ENCODE data around the gene SPEF2.

SPEF2 gene

GRCh38 chr5:35743644-35744043, 126.0 kb downstream of the SPEF2 start:
- Histone ChIP-seq H3K4me3 (ENCODE audit: low read depth in 1 of 2, low read length in 1 of 2) (no peak overlapping the region), H3K9me3 (no peaks in the 10 kb centered on the region), H3K36me3 (no peaks in the 10 kb centered on the region), H3K27ac (no peak overlapping the region), H3K27me3 (no peaks in the 10 kb centered on the region), H3K4me1 (ENCODE audit: control insufficient read depth in 1 of 2, insufficient read depth in 1 of 2, low read depth in 1 of 2, low read length in 1 of 2) (no peaks in the 10 kb centered on the region)
- TF ChIP-seq, protein P1, sequence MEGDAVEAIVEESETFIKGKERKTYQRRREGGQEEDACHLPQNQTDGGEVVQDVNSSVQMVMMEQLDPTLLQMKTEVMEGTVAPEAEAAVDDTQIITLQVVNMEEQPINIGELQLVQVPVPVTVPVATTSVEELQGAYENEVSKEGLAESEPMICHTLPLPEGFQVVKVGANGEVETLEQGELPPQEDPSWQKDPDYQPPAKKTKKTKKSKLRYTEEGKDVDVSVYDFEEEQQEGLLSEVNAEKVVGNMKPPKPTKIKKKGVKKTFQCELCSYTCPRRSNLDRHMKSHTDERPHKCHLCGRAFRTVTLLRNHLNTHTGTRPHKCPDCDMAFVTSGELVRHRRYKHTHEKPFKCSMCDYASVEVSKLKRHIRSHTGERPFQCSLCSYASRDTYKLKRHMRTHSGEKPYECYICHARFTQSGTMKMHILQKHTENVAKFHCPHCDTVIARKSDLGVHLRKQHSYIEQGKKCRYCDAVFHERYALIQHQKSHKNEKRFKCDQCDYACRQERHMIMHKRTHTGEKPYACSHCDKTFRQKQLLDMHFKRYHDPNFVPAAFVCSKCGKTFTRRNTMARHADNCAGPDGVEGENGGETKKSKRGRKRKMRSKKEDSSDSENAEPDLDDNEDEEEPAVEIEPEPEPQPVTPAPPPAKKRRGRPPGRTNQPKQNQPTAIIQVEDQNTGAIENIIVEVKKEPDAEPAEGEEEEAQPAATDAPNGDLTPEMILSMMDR (IDR thresholded peaks at IDR 0.05): no peak

GRCh38 chr5:35745193-35745592, 127.5 kb downstream of the SPEF2 start:
- Histone ChIP-seq H3K27me3 (no peaks in the 10 kb centered on the region), H3K9me3 (no peaks in the 10 kb centered on the region), H3K4me3 (ENCODE audit: low read depth in 1 of 2, low read length in 1 of 2) (no peak overlapping the region), H3K27ac (no peak overlapping the region), H3K4me1 (ENCODE audit: control insufficient read depth in 1 of 2, insufficient read depth in 1 of 2, low read depth in 1 of 2, low read length in 1 of 2) (no peaks in the 10 kb centered on the region), H3K36me3 (no peaks in the 10 kb centered on the region)
- TF ChIP-seq, protein P1 (IDR thresholded peaks at IDR 0.05): no peak

DNA sequence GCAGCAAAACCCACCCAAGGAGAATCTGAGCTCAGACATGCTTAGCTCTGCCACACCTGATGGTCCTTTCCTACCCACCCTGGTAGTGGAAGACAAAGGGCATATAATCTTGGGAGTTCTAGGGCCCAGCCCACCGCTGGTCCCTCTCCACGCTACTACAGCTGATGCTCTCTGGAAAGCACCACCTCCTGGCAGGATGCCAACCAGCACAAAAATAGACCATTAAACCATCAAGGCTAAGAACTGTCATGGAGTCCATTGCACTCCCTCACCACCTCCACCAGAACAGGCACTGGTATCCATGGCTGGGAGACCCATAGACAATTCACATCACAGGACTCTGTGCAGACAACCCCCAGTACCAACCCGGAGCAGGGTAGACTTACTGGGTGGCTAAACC, 128.0 kb downstream of the SPEF2 start:
- TF ChIP-seq, protein P1 (IDR thresholded peaks at IDR 0.05): no peak
- H3K4me3 ChIP-seq (ENCODE audit: low read depth in 1 of 2, low read length in 1 of 2): no peak overlapping the region
- H3K36me3 ChIP-seq: no peaks in the 10 kb centered on the region
- H3K4me1 ChIP-seq (ENCODE audit: control insufficient read depth in 1 of 2, insufficient read depth in 1 of 2, low read depth in 1 of 2, low read length in 1 of 2): no peaks in the 10 kb centered on the region
- H3K9me3 ChIP-seq: no peaks in the 10 kb centered on the region
- H3K27ac ChIP-seq: no peak overlapping the region
- H3K27me3 ChIP-seq: no peaks in the 10 kb centered on the region

DNA sequence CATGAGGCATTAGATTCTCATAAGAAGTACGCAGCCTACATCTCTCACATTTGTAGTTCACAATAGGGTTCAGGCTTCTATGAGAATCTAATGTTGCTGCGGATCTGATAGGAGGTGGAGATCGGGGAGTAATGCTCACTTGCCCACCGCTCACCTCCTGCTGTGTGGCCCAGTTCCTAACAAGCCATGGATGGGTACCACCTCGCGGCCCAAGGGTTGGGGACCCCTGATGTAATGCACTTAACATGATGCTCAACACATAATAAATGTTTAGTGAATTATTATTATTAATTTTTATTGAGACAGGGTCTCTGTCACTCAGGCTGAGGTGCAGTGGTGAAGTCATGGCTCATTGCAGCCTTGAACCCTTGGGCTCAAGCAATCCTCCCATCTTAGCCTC, 134.3 kb downstream of the SPEF2 start:
- H3K9me3 ChIP-seq: no peaks in the 10 kb centered on the region
- TF ChIP-seq, protein P1 (IDR thresholded peaks at IDR 0.05): no peak
- H3K36me3 ChIP-seq: no peaks in the 10 kb centered on the region
- no peaks in the 10 kb centered on the region for H3K27me3 ChIP-seq
- no peak overlapping the region for H3K4me3 ChIP-seq (ENCODE audit: low read depth in 1 of 2, low read length in 1 of 2)
- no peak overlapping the region for H3K27ac ChIP-seq
- no peaks in the 10 kb centered on the region for H3K4me1 ChIP-seq (ENCODE audit: control insufficient read depth in 1 of 2, insufficient read depth in 1 of 2, low read depth in 1 of 2, low read length in 1 of 2)

- Histone ChIP-seq H3K9me3 (no peaks in the 10 kb centered on the region), H3K27ac (no peak overlapping the region), H3K4me1 (ENCODE audit: control insufficient read depth in 1 of 2, insufficient read depth in 1 of 2, low read depth in 1 of 2, low read length in 1 of 2) (no peaks in the 10 kb centered on the region), H3K4me3 (ENCODE audit: low read depth in 1 of 2, low read length in 1 of 2) (no peak overlapping the region), H3K36me3 (no peaks in the 10 kb centered on the region), H3K27me3 (no peaks in the 10 kb centered on the region)
- TF ChIP-seq, protein P1 (IDR thresholded peaks at IDR 0.05): no peak
Measured at GRCh38 chr5:35753500-35753899, 135.8 kb downstream of the SPEF2 start.

- TF ChIP-seq, protein P1 (IDR thresholded peaks at IDR 0.05): no peak
- H3K36me3 ChIP-seq: no peaks in the 10 kb centered on the region
- H3K27me3 ChIP-seq: no peaks in the 10 kb centered on the region
- no peaks in the 10 kb centered on the region for H3K9me3 ChIP-seq
- H3K4me3 ChIP-seq (ENCODE audit: low read depth in 1 of 2, low read length in 1 of 2): no peak overlapping the region
- no peaks in the 10 kb centered on the region for H3K4me1 ChIP-seq (ENCODE audit: control insufficient read depth in 1 of 2, insufficient read depth in 1 of 2, low read depth in 1 of 2, low read length in 1 of 2)
- H3K27ac ChIP-seq: no peak overlapping the region
Measured at GRCh38 chr5:35754481-35754880, 136.8 kb downstream of the SPEF2 start.
